ENCODE data around the gene SLC37A3. TPM values are rescaled to one million over a fixed set of nuclear protein-coding genes. Genes with fewer than 3 reads are reported as not detected.

The SLC37A3 gene, protein sequence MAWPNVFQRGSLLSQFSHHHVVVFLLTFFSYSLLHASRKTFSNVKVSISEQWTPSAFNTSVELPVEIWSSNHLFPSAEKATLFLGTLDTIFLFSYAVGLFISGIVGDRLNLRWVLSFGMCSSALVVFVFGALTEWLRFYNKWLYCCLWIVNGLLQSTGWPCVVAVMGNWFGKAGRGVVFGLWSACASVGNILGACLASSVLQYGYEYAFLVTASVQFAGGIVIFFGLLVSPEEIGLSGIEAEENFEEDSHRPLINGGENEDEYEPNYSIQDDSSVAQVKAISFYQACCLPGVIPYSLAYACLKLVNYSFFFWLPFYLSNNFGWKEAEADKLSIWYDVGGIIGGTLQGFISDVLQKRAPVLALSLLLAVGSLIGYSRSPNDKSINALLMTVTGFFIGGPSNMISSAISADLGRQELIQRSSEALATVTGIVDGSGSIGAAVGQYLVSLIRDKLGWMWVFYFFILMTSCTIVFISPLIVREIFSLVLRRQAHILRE
- total RNA-seq: 58.9 and 77.6 TPM in 2 replicates

DNA sequence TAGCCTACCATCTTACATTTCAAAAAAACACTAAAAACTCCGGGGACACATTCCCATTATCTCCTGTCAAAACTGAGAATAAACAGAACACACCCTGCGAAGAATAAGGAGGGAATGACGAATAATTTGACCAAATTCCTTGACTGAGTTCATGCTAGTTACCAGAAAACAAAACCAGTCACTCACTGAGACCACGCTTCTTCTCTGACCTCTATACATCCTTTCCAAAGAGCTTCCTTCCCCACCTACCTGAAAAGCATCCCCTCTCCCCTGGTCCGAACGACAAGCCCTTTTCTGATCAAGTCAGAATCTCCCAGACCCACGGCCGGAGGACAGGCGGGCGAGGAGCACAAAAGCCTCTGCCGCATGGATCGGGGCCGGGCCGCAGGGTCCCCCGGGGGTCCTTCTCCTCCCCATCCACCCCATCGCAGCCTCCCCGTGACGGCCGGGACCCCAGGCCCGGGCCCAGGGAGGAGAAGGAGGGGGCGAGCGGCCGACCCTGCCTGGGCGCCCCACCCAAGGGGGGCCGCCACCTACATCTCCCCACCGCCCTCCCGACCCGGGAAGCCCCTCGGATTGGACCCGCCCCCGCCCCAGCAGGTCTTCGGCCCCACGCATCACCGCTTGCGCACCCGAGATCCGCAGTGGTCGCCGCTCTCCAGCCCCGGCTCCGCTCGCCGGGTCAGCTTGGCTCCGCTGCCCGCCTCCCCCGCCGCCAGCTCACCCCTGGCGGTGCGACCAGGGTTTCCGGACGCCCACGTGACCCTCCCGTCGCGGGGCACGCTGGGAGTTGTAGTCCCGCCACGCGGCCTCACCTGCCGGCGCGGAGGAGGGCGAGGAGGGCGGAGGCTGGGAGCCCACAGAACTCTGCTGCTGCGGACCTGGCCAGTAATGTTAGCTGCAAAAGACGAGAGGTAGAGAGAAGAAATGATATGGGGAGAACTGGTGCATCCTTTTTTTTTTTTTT lies at the start of gene SLC37A3:
SLC37A3 (minus strand) TSS at position 747 of the 967 bp plus-strand sequence. CDS start 16,004 bp downstream, outside the sequence.

DNA sequence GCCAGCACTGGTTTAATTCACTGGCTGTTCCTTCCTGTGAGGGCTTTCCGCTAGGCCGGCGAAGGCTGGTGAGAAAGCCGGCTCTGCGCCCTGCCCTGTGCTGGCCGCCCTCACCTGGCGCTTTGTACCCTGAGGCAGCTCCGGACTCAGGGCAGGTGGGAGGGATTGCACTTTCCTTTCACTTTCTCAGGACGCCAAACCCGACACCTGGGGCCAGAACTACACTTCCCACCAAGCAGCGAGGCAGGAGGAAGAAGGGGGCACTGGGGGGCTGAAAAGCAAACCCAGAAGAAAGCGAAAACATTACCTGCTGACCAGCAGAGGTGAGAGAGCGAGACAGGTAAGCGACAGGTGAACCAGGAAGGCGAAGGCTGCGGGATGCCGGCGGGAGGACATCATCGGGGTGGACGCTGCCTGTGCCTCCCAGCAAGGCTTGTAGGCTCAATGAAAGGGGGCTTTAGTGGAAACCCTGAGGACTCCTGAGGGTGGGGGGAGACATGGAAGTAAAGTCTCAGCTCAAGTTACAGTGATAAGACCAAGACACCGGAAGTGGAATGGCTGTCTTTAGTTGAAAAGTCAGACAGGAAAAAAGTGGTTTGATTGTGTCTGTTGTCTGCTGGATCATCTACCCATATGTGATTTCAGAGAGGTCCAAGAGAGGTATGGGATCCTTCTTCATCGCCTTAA lies 5.7 kb upstream of the SLC37A3 start, which contains the start of gene RAB19:
RAB19 (plus strand) TSS at position 181 of the 687 bp plus-strand sequence. CDS start 3,589 bp downstream, outside the sequence.

Other genes with a start within 250 kb of the SLC37A3 start
- 2.0 and 4.6 TPM in 2 replicates for gene KDM7A, start 221.5 kb downstream of the SLC37A3 start, total RNA-seq
- not detected in 2 replicates for gene RAB19, start 5.5 kb upstream of the SLC37A3 start, total RNA-seq
- 80.1 and 108 TPM in 2 replicates for gene MKRN1, start 81.0 kb upstream of the SLC37A3 start, total RNA-seq
- 38.6 and 47.7 TPM in 2 replicates for gene DENND2A, start 242.3 kb upstream of the SLC37A3 start, total RNA-seq